Left cardiac atrium (tissue), 4 donors: ENCODE data around the gene RETSAT. TPM values are rescaled to one million over a fixed set of nuclear protein-coding genes. Genes with fewer than 3 reads are reported as not detected.

Experiments
- ATAC-seq, 2 donors: fragments of 200-7000 bp; cut with Tn5 transposase; one replicate each; pipeline ENCODE4 v1.9.1; 2020; ENCODE audit warnings: mild to moderate bottlenecking in 2 of 2, moderate library complexity in 2 of 2
- DNase-seq: peaks from one replicate; pipeline ENCODE4 v3.0.0-alpha.2; 2020
- intact Hi-C, 2 donors: fragments of 100-400 bp; cut with DNase I; formaldehyde crosslinking; loops; one replicate each; pipeline versions ENCODE4 v1.14.1 to v1.15.1; 2022 to 2023
- long read RNA-seq: library from polyadenylated mRNA; unstranded; transcript quantifications from one replicate; pipeline ENCODE4 v2.0.0, GENCODE V29; 2021
- total RNA-seq, 2 donors: library from RNA; stranded (reverse); fragmentation: NEBNext Ultra II Directional; extraction: Animal tissue kit (Norgen Biotek cat#: 25700); gene quantifications; one replicate each; pipeline ENCODE4 v1.2.1, GENCODE V29; 2021
- donor health status: DM: no; HTN: yes; CAD: no.
- donor health status: DM: no; HTN: yes; CAD: no; lungs with severe emphysema.
- donor health status: DM: yes; HTN: yes; CAD: no.
- donor health status: Dilated cardiomyopathy.

The RETSAT gene
- 10 to 100 TPM; 79.9 to 84.0 TPM for total RNA-seq
- long read RNA-seq, transcript RETSAT-201 (11 exons, 3,100 nt) = major isoform, 15 of 39 reads
- long read RNA-seq, partial matches to known transcripts = 20 of 39 reads
- long read RNA-seq, other reads (novel, unspliced or antisense) = 4 of 39 reads

GRCh38 chr2:85354286-85355072, at the start of gene RETSAT, which contains the start of gene ELMOD3:
RETSAT (minus strand) TSS chr2:85354528; CDS start chr2:85354507, 21 bp downstream.
ELMOD3 (plus strand) TSS chr2:85354769; CDS start chr2:85357199, 2,430 bp downstream.
- intact Hi-C loops = loop anchor here in 1 of 2 donors (1.0 kb wide), 1 partner anchor 27 kb away; the partner anchor contains the start of gene TGOLN2
- DNase-seq = peak; percentile 98
- ATAC-seq = peak; percentile 95 to 97

- intact Hi-C loops = no loop called here
- ATAC-seq = no peak
- no peak for DNase-seq
Observed at GRCh38 chr2:85401844-85402243, 47.5 kb upstream of the RETSAT start.

GRCh38 chr2:85401464-85401805, 47.1 kb upstream of the RETSAT start:
- DNase-seq = no peak
- intact Hi-C loops = no loop called here
- ATAC-seq = no peak

- DNase-seq (no peak), ATAC-seq (no peak)
- intact Hi-C loops = no loop called here
Observed at GRCh38 chr2:85400541-85401463, 46.5 kb upstream of the RETSAT start.

GRCh38 chr2:85400023-85400422, 45.7 kb upstream of the RETSAT start:
- ATAC-seq (no peak), DNase-seq (no peak)
- intact Hi-C loops = no loop called here

- intact Hi-C loops = no loop called here
- ATAC-seq = no peak
- DNase-seq = no peak
Observed at GRCh38 chr2:85399183-85399455, 44.8 kb upstream of the RETSAT start.

GRCh38 chr2:85398426-85399182, 44.3 kb upstream of the RETSAT start:
- DNase-seq = no peak
- no peak for ATAC-seq
- intact Hi-C loops = no loop called here

- ATAC-seq = no peak
- no peak for DNase-seq
- intact Hi-C loops = no loop called here
Observed at GRCh38 chr2:85397925-85398331, 43.6 kb upstream of the RETSAT start.

- intact Hi-C loops = no loop called here
- ATAC-seq (peak in 1 of 2 donors; percentile 64), DNase-seq (no peak)
Observed at GRCh38 chr2:85396531-85397470, 42.5 kb upstream of the RETSAT start.

GRCh38 chr2:85395912-85396475, 41.7 kb upstream of the RETSAT start:
- intact Hi-C loops = no loop called here
- DNase-seq (no peak), ATAC-seq (no peak)

GRCh38 chr2:85394976-85395375, 40.6 kb upstream of the RETSAT start:
- intact Hi-C loops = no loop called here
- ATAC-seq (no peak), DNase-seq (no peak)

- ATAC-seq (peak in 1 of 2 donors; percentile 58), DNase-seq (no peak)
- intact Hi-C loops = no loop called here
Observed at GRCh38 chr2:85394261-85394681, 39.9 kb upstream of the RETSAT start.

GRCh38 chr2:85393836-85394235, 39.5 kb upstream of the RETSAT start:
- DNase-seq = no peak
- peak in 1 of 2 donors; percentile 19 for ATAC-seq
- intact Hi-C loops = no loop called here

GRCh38 chr2:85390941-85391669, 36.8 kb upstream of the RETSAT start:
- intact Hi-C loops = no loop called here
- ATAC-seq = peak; percentile 35 to 70
- peak; percentile 68 for DNase-seq

GRCh38 chr2:85388878-85389538, 34.7 kb upstream of the RETSAT start:
- intact Hi-C loops = no loop called here
- ATAC-seq (no peak), DNase-seq (no peak)

- ATAC-seq (no peak), DNase-seq (no peak)
- intact Hi-C loops = no loop called here
Observed at GRCh38 chr2:85387754-85388153, 33.4 kb upstream of the RETSAT start.

- no peak for DNase-seq
- no peak for ATAC-seq
- intact Hi-C loops = no loop called here
Observed at GRCh38 chr2:85385746-85386145, 31.4 kb upstream of the RETSAT start.
